OCI-LY1 (cell line): ENCODE data around the gene LY86.

ENCODE experiments used
- H2AFZ ChIP-seq: fragments of 200-600 bp; sonication (generic), shearing (Covaris generic); 2 replicates; pipeline ENCODE4 v1.6.0; 2014; ENCODE audit warnings: antibody characterized with exemption, mild to moderate bottlenecking, low read length
- H3F3A ChIP-seq: fragments of 200-600 bp; sonication (generic), shearing (Covaris generic); 2 replicates; pipeline ENCODE4 v1.6.0; 2014; ENCODE audit warnings: mild to moderate bottlenecking, antibody characterized with exemption, low read length, moderate library complexity; ENCODE audit not compliant: insufficient read depth
- H3K27ac ChIP-seq: fragments of 200-600 bp; sonication (generic); 2 replicates; pipeline ENCODE4 v1.5.1; 2014; ENCODE audit warnings: low read length, mixed run types, mild to moderate bottlenecking, low read depth; ENCODE audit not compliant: poor library complexity, severe bottlenecking
- H3K27me3 ChIP-seq: fragments of 200-600 bp; sonication (generic); 2 replicates; pipeline ENCODE4 v1.6.0; 2014; ENCODE audit warnings: antibody characterized with exemption, mild to moderate bottlenecking, low read length, moderate library complexity; ENCODE audit not compliant: insufficient read depth
- H3K36me3 ChIP-seq: fragments of 200-600 bp; sonication (generic); 2 replicates; pipeline ENCODE4 v1.6.1; 2014; ENCODE audit warnings: mild to moderate bottlenecking, antibody characterized with exemption, low read length, moderate library complexity, mixed read lengths; ENCODE audit not compliant: insufficient read depth
- H3K4me1 ChIP-seq: fragments of 200-600 bp; sonication (generic); 2 replicates; pipeline ENCODE4 v1.5.1; 2014; ENCODE audit warnings: mild to moderate bottlenecking, low read length, moderate library complexity; ENCODE audit not compliant: insufficient read depth, severe bottlenecking
- H3K4me2 ChIP-seq: fragments of 200-600 bp; sonication (generic), shearing (Covaris generic); 2 replicates; pipeline ENCODE4 v1.6.1; 2014; ENCODE audit warnings: low read length
- H3K4me3 ChIP-seq: fragments of 200-600 bp; sonication (generic); 2 replicates; pipeline ENCODE4 v1.5.1; 2014; ENCODE audit warnings: low read length, low read depth, mild to moderate bottlenecking, mixed read lengths; ENCODE audit not compliant: poor library complexity, severe bottlenecking
- H3K79me2 ChIP-seq: fragments of 200-600 bp; shearing (Covaris generic); 2 replicates; pipeline ENCODE4 v1.6.1; 2016; ENCODE audit warnings: mixed run types, low read length, mixed read lengths; ENCODE audit not compliant: insufficient read depth
- H3K9ac ChIP-seq: fragments of 200-600 bp; sonication (generic), shearing (Covaris generic); 2 replicates; pipeline ENCODE4 v1.6.1; 2014; ENCODE audit warnings: mild to moderate bottlenecking, low read length, mixed read lengths
- H3K9me2 ChIP-seq: fragments of 200-600 bp; sonication (generic), shearing (Covaris generic); 2 replicates; pipeline ENCODE4 v1.6.1; 2014; ENCODE audit warnings: low read depth, mild to moderate bottlenecking, low read length, mixed read lengths
- H3K9me3 ChIP-seq: fragments of 200-600 bp; shearing (Covaris generic); 2 replicates; pipeline ENCODE4 v1.6.1; 2014; ENCODE audit warnings: low read length, mixed read lengths
- H4K20me1 ChIP-seq: fragments of 200-600 bp; sonication (generic), shearing (Covaris generic); 2 replicates; pipeline ENCODE4 v1.6.0; 2016; ENCODE audit warnings: mild to moderate bottlenecking, low read length; ENCODE audit not compliant: insufficient read depth
- CTCF ChIP-seq: fragments of 200-600 bp; sonication (generic), shearing (Covaris generic); IDR thresholded peaks from 2 replicates; pipeline ENCODE4 v1.5.1; 2017; ENCODE audit warnings: mild to moderate bottlenecking, antibody characterized with exemption, low read length, moderate library complexity, mixed read lengths
- EZH2 ChIP-seq: fragments of 200-600 bp; sonication (generic), shearing (Covaris generic); IDR thresholded peaks from 2 replicates; pipeline ENCODE4 v1.8.0; 2017; ENCODE audit warnings: borderline replicate concordance, mixed run types, mild to moderate bottlenecking, antibody characterized with exemption, low read length, moderate library complexity, mixed read lengths

LY86 gene

GRCh38 chr6:6600875-6601274 is 12.4 kb downstream of the LY86 start:
- Histone ChIP-seq H3K9me3 (0 out of 2 replicates have a peak, but pooled peaks cover 5% of the 10 kb centered on the region), H3K36me3 (peaks cover 88% of the 10 kb centered on the region), H3F3A (no peaks in the 10 kb centered on the region), H3K9me2 (no peaks in the 10 kb centered on the region), H3K27me3 (no peaks in the 10 kb centered on the region), H3K4me2 (no peak overlapping the region), H3K4me3 (no peak overlapping the region), H3K79me2 (no peaks in the 10 kb centered on the region), H3K27ac (no peak overlapping the region), H3K9ac (no peak overlapping the region), H4K20me1 (no peaks in the 10 kb centered on the region), H3K4me1 (peaks cover 14% of the 10 kb centered on the region), H2AFZ (no peak overlapping the region)
- TF ChIP-seq EZH2 (no peak), CTCF (no peak)

- Histone ChIP-seq H2AFZ (no peak overlapping the region), H4K20me1 (no peaks in the 10 kb centered on the region), H3K79me2 (no peaks in the 10 kb centered on the region), H3K4me2 (no peak overlapping the region), H3K9ac (no peak overlapping the region), H3K36me3 (peaks cover 78% of the 10 kb centered on the region), H3F3A (no peaks in the 10 kb centered on the region), H3K4me1 (peaks cover 14% of the 10 kb centered on the region), H3K9me2 (no peaks in the 10 kb centered on the region), H3K27me3 (no peaks in the 10 kb centered on the region), H3K9me3 (0 out of 2 replicates have a peak, but pooled peaks cover 5% of the 10 kb centered on the region), H3K27ac (no peak overlapping the region), H3K4me3 (no peak overlapping the region)
- TF ChIP-seq CTCF (no peak), EZH2 (no peak)
Measured at GRCh38 chr6:6602262-6602661, 13.7 kb downstream of the LY86 start.

GRCh38 chr6:6603317-6603716 is 14.8 kb downstream of the LY86 start:
- H3K9ac ChIP-seq, result no peak overlapping the region
- H3K27ac ChIP-seq, result no peak overlapping the region
- H3K9me3 ChIP-seq, result 0 out of 2 replicates have a peak, but pooled peaks cover 5% of the 10 kb centered on the region
- H3F3A ChIP-seq, result no peaks in the 10 kb centered on the region
- no peaks in the 10 kb centered on the region for H4K20me1 ChIP-seq
- H3K4me3 ChIP-seq, result no peak overlapping the region
- TF ChIP-seq EZH2, result no peak
- no peak overlapping the region for H2AFZ ChIP-seq
- H3K4me1 ChIP-seq, result peaks cover 18% of the 10 kb centered on the region
- no peaks in the 10 kb centered on the region for H3K9me2 ChIP-seq
- no peaks in the 10 kb centered on the region for H3K27me3 ChIP-seq
- H3K36me3 ChIP-seq, result peaks cover 73% of the 10 kb centered on the region
- no peaks in the 10 kb centered on the region for H3K79me2 ChIP-seq
- no peak overlapping the region for H3K4me2 ChIP-seq

GRCh38 chr6:6604015-6604414 is 15.5 kb downstream of the LY86 start:
- Histone ChIP-seq H3K79me2 (no peaks in the 10 kb centered on the region), H3K9me3 (0 out of 2 replicates have a peak, but pooled peaks cover 5% of the 10 kb centered on the region), H3F3A (no peaks in the 10 kb centered on the region), H4K20me1 (no peaks in the 10 kb centered on the region), H3K9me2 (no peaks in the 10 kb centered on the region), H3K27ac (no peak overlapping the region), H3K27me3 (no peaks in the 10 kb centered on the region), H2AFZ (no peak overlapping the region), H3K4me1 (peaks cover 18% of the 10 kb centered on the region), H3K4me3 (no peak overlapping the region), H3K9ac (no peak overlapping the region), H3K4me2 (no peak overlapping the region), H3K36me3 (peaks cover 67% of the 10 kb centered on the region)
- TF ChIP-seq EZH2, result no peak
- no peak for TF ChIP-seq CTCF
